ACHN (cell line): ENCODE data around the gene TRMT5.

ENCODE experiments used
- DNase-seq: peaks from one replicate; pipeline ENCODE4 v3.0.0-alpha.2; 2015
- in situ Hi-C: cut with HindIII; loops from 2 replicates; pipeline ENCODE4 v1.10.0; 2017; ENCODE audit warnings: low sequenced_read_pairs, low pct_ligation_motif_present, low pct_unique_long_range_greater_than_20kb

TRMT5 gene

GRCh38 chr14:60970146-60970545 is 10.7 kb downstream of the TRMT5 start:
- in situ Hi-C loops = no loop called here
- no peak for DNase-seq

- no peak for DNase-seq
- in situ Hi-C loops = no loop called here
Measured at GRCh38 chr14:60968671-60969070, 12.2 kb downstream of the TRMT5 start.

- in situ Hi-C loops = no loop called here
Measured at GRCh38 chr14:60968099-60968498, 12.8 kb downstream of the TRMT5 start.

GRCh38 chr14:60965402-60965801 is 15.5 kb downstream of the TRMT5 start:
- no peak for DNase-seq
- in situ Hi-C loops = no loop called here

More at GRCh38 chr14:60968099-60968498, 12.8 kb downstream of the TRMT5 start:
- no peak for DNase-seq

- peak; percentile 24 for DNase-seq
- in situ Hi-C loops = no loop called here
Measured at GRCh38 chr14:60964904-60965303, 16.0 kb downstream of the TRMT5 start.

GRCh38 chr14:60963761-60964160 is 17.1 kb downstream of the TRMT5 start:
- in situ Hi-C loops = no loop called here

GRCh38 chr14:60958146-60958545 is 22.7 kb downstream of the TRMT5 start:
- DNase-seq = no peak
- in situ Hi-C loops = no loop called here

More at GRCh38 chr14:60963761-60964160, 17.1 kb downstream of the TRMT5 start:
- DNase-seq = no peak

- DNase-seq = no peak
- in situ Hi-C loops = no loop called here
Measured at GRCh38 chr14:60956632-60957031, 24.2 kb downstream of the TRMT5 start.

- no peak for DNase-seq
- in situ Hi-C loops = no loop called here
Measured at GRCh38 chr14:60956202-60956601, 24.7 kb downstream of the TRMT5 start.

GRCh38 chr14:60951776-60952435 is 29.0 kb downstream of the TRMT5 start:
- in situ Hi-C loops = no loop called here
- no peak for DNase-seq

- no peak for DNase-seq
- in situ Hi-C loops = no loop called here
Measured at GRCh38 chr14:60946773-60947172, 34.1 kb downstream of the TRMT5 start.

GRCh38 chr14:60945984-60946383 is 34.9 kb downstream of the TRMT5 start:
- in situ Hi-C loops = no loop called here
- no peak for DNase-seq

GRCh38 chr14:60944204-60944603 is 36.7 kb downstream of the TRMT5 start:
- in situ Hi-C loops = no loop called here
- no peak for DNase-seq

- no peak for DNase-seq
- in situ Hi-C loops = no loop called here
Measured at GRCh38 chr14:60943637-60944032, 37.2 kb downstream of the TRMT5 start.

GRCh38 chr14:60935319-60935718 is 45.6 kb downstream of the TRMT5 start:
- in situ Hi-C loops = no loop called here

GRCh38 chr14:60933920-60934655 is 46.8 kb downstream of the TRMT5 start:
- no peak for DNase-seq
- in situ Hi-C loops = no loop called here

More at GRCh38 chr14:60935319-60935718, 45.6 kb downstream of the TRMT5 start:
- no peak for DNase-seq

- in situ Hi-C loops = no loop called here
- no peak for DNase-seq
Measured at GRCh38 chr14:60931218-60931617, 49.7 kb downstream of the TRMT5 start.

- in situ Hi-C loops = no loop called here
- DNase-seq = no peak
Measured at GRCh38 chr14:60926002-60926401, 54.9 kb downstream of the TRMT5 start.

- in situ Hi-C loops = no loop called here
- DNase-seq = no peak
Measured at GRCh38 chr14:60925286-60925685, 55.6 kb downstream of the TRMT5 start.

- no peak for DNase-seq
- in situ Hi-C loops = no loop called here
Measured at GRCh38 chr14:60922050-60922449, 58.8 kb downstream of the TRMT5 start.
